Fibroblast of pulmonary artery (primary cell): ENCODE measurements around the gene CAMK2G.

ENCODE experiments used
- DNase-seq: peaks from one replicate; pipeline ENCODE4 v3.0.0-alpha.2; 2010; ENCODE audit warnings: low read depth
- H3K4me3 ChIP-seq: replicated peaks from 2 replicates; pipeline ENCODE4 v1.5.1; 2011; ENCODE audit warnings: low read depth, mild to moderate bottlenecking, control low read depth, low read length, moderate library complexity
- CTCF ChIP-seq: IDR thresholded peaks from 2 replicates; pipeline ENCODE4 v1.5.1; 2011; ENCODE audit warnings: mild to moderate bottlenecking, control low read depth, low read length, inconsistent platforms; ENCODE audit errors: missing control alignments

CAMK2G gene

GRCh38 chr10:73915206-73915851, 41.0 kb upstream of the CAMK2G start:
- no peak for DNase-seq
- TF ChIP-seq CTCF, result no peak
- no peak overlapping the region for H3K4me3 ChIP-seq

GRCh38 chr10:73914036-73914435, 39.7 kb upstream of the CAMK2G start:
- TF ChIP-seq CTCF, result no peak
- no peak overlapping the region for H3K4me3 ChIP-seq
- DNase-seq, result no peak

- H3K4me3 ChIP-seq, result peak overlapping the region; percentile 62
- DNase-seq, result no peak
- TF ChIP-seq CTCF, result no peak
Observed at GRCh38 chr10:73911553-73912004, 37.2 kb upstream of the CAMK2G start.

- TF ChIP-seq CTCF, result no peak
- no peak for DNase-seq
- peak within 1 kb of the TSS; percentile 62 for H3K4me3 ChIP-seq
Observed at GRCh38 chr10:73910764-73911552, 36.6 kb upstream of the CAMK2G start, which contains the start of gene PLAU. Gene PLAU, plus strand, starts transcription at chr10:73911132. Its CDS starts 424 bp downstream, at chr10:73911556.

- no peak for DNase-seq
- TF ChIP-seq CTCF, result no peak
- H3K4me3 ChIP-seq, result peak overlapping the region; percentile 62
Observed at GRCh38 chr10:73910401-73910763, 36.0 kb upstream of the CAMK2G start.

GRCh38 chr10:73909540-73910115, 35.3 kb upstream of the CAMK2G start:
- TF ChIP-seq CTCF, result no peak
- no peak overlapping the region for H3K4me3 ChIP-seq

More at GRCh38 chr10:73909540-73910115, 35.3 kb upstream of the CAMK2G start:
- DNase-seq, result no peak
